Suprapubic skin (tissue), 3 donors: ENCODE results near the gene CCL27.

Source experiments
- POLR2A ChIP-seq, 2 donors: fragments of 450-650 bp; IDR thresholded peaks; one replicate each; pipeline ENCODE4 v1.6.1; 2017; ENCODE audit warnings: antibody characterized with exemption in 2 of 2, mild to moderate bottlenecking in 2 of 2, moderate library complexity in 2 of 2
- TF ChIP-seq, protein P1 (sequence below), 2 donors: fragments of 200-600 bp in 1 of 2; fragments of 450-650 bp in 1 of 2; sonication (generic) in 1 of 2; IDR thresholded peaks; one replicate each; pipeline ENCODE4 v1.5.1; 2016 to 2019; ENCODE audit warnings: antibody characterized with exemption in 2 of 2, mild to moderate bottlenecking in 1 of 2, moderate library complexity in 1 of 2

DNA sequence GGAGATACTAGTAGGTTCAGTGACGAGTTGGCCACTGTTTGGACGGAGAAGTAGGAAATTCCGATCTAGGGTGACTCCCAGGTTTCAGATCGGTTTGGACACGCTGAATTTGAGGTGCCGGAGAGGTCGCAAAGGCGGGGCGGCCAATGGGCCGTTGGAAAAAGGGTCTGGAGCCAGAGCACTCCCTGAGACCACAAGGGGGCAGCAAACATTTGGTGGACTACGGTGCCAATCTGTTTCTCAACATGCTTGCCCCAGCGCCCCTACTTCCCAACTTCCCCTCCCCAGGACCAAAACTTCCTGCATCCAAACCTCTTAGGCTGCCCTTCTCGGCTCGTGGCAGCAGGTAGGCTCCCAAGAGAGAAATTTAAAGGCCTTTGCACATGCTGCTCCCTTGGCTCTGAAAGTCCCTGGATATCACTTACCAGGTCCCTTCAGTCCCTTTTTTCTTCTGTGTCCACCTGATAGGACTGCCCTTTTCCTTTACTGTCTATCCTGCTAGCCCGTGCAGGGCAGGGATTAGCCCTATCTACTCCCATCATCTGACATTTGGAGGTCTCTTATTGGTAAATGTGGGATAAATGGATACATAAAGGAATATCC lies 49.6 kb downstream of the CCL27 start:
- TF ChIP-seq, protein P1, sequence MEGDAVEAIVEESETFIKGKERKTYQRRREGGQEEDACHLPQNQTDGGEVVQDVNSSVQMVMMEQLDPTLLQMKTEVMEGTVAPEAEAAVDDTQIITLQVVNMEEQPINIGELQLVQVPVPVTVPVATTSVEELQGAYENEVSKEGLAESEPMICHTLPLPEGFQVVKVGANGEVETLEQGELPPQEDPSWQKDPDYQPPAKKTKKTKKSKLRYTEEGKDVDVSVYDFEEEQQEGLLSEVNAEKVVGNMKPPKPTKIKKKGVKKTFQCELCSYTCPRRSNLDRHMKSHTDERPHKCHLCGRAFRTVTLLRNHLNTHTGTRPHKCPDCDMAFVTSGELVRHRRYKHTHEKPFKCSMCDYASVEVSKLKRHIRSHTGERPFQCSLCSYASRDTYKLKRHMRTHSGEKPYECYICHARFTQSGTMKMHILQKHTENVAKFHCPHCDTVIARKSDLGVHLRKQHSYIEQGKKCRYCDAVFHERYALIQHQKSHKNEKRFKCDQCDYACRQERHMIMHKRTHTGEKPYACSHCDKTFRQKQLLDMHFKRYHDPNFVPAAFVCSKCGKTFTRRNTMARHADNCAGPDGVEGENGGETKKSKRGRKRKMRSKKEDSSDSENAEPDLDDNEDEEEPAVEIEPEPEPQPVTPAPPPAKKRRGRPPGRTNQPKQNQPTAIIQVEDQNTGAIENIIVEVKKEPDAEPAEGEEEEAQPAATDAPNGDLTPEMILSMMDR (IDR thresholded peaks at IDR 0.05), result peak; percentile 76 to 86
- no peak for TF ChIP-seq POLR2A (IDR thresholded peaks at IDR 0.05)
